A172 (cell line): Measurements from ENCODE around the gene ARHGAP21. TPM values are rescaled to one million over a fixed set of nuclear protein-coding genes. Genes with fewer than 3 reads are reported as not detected.

ENCODE experiments used
- DNase-seq: peaks from one replicate; pipeline ENCODE4 v3.0.0-alpha.2; 2015; ENCODE audit warnings: low spot score
- total RNA-seq: library from RNA; depleted of rRNA; stranded (reverse); fragments of >200 nt; shearing (Covaris generic); gene quantifications from 2 replicates; pipeline ENCODE4 v1.2.3, GENCODE V29; 2014

ARHGAP21 gene
- total RNA-seq, 1 experiment from 2014 or later: 45.4 TPM

DNA sequence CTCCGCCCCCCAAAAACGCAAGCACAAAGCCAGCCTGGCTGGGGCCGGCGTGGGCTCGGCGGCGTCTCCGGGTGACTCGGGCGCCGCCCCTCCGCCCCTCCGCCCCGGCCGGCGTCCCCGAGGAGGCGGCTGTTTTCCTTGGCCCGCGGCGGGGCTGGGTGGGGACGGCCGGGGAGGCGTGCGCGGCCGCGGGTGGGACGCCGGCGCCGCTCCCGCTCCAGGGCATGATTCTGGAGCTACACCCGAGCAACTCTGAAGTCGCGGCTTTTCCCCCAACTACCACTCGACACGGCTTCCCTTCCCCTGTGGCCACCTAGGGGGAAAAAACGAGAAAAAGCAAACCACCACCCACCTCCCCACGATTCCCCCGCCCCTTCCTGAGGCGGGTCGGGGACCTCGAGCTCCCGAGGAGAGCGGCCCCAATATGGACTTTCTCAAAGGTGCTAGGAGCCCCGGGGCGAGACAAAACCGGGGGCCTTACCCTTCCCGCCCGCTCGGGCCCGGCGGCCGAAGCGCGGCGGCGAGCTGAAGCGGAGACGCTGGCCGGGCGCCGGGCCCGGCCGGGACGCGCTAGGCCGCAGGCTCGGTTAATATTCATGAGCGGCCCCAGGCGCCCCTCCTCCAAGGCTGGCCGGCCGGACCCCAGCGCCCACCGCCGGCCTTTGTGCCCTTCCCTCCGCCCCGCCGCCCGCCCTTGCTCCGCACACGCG is 856 bp downstream of the ARHGAP21 start:
- DNase-seq: no peak

DNA sequence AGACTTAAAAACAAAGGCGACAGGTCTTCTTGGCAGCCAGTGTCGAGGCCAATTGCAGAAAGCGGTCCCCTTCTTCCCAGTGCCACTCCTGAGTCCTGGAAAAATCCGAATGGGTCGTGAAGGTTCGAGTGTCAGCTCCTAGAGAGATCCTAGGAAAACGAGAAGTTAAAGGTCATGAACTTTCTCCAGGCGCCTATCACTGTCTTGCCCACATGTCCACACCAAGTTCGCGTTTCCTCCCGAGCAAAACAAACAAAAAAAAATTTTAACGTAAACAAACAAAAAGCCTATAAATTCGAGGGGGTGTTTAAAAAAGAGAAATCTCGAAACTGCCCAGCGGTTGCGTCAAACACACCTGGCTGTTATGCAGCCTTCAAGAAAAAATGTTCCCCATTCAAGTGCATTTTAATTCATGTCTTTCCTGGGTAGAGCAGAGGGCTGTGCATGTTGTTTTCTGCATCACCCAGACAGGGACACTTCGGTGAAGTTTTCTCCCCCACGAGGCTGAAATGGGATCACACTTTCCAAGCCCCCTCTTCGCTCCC is 1.5 kb downstream of the ARHGAP21 start:
- DNase-seq: peak; percentile 18

DNA sequence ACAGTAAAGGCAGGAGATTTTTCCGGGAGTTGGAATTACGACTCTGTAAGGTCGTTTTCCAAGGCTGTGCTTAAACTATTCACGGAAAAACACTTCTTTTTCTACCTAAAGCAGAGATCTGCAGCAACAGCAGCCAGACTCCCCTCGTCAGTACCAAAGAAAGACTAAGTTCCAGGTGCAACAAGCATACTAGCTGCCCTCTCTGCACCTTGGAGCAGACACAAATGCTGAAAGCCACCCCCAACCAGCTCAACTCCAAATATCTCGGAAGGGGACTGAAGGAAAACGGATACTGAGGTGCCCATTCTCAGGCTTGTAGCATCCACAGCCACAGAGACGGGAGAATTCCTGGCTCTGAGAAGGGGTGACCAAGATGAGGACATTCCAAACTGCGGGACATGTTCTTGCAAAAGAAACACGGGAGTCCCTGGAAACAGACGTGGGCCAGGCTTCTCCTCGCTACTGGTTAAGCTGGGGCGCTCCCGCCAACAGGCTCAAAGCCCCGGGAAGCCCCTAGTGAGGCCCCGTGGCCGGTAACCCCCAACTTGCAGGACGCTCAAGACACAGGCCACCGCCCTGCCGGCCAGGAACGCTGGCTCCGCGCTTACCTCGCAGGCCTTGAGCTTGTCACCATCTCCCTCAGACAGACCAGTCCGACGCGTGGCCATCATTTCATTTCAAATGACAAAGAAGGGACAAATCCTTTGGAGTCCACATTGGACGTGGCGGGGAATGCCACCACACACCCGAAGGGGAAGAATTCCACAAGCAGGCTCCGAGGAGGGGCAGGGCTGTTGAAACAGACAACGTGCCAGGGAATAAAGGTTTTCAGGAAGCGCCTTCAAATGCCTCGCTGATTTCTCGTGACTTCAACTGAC is 2.2 kb downstream of the ARHGAP21 start:
- no peak for DNase-seq

GRCh38 chr10:24720096-24720495 is 3.6 kb downstream of the ARHGAP21 start:
- DNase-seq: no peak

- DNase-seq: peak; percentile 53
These were observed 5.4 kb downstream of the ARHGAP21 start for GRCh38 chr10:24718031-24718855.

GRCh38 chr10:24716295-24716694 is 7.4 kb downstream of the ARHGAP21 start:
- DNase-seq: no peak

DNA sequence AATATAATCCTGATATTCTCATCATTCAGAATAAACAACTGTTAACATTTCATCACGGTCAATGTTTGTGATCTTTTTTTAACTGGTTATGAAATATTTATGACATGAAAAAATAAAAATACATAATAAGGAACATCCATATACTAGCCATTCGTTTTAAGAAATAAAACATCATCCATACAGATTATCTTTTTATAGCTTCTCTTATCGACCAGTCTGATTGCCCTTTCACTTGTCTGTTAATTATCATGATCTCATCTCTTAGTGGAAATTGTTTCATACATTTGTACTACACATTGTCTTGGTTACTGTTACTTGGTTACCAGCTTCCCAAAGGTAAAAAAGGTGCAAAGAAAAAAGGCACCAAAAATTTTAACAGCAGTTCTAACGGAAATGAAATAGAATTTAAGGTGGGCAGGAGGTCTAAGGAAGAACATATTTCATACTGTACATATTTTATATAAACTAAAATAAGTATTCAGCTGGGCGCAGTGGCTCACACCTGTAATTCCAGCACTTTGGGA is 8.4 kb downstream of the ARHGAP21 start:
- DNase-seq: no peak

DNA sequence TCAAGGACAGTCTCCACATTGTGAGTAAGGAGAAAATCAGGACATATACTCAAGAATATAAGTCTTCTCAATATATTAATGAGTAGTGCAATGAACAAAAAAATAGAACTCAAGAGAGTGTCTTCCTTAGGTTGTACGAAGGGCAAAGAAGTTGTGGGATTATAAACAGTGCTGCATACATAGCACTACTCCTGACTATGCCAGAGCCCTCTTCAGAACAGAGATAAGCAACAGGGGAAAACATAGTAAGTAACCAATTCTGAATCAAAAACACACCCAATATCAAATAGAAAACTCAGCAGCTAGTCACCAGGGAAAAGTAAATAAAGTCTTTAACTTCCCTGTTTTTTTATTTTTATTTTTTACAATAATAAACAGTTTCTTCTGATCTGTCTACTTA is 10.6 kb downstream of the ARHGAP21 start:
- DNase-seq: no peak

DNA sequence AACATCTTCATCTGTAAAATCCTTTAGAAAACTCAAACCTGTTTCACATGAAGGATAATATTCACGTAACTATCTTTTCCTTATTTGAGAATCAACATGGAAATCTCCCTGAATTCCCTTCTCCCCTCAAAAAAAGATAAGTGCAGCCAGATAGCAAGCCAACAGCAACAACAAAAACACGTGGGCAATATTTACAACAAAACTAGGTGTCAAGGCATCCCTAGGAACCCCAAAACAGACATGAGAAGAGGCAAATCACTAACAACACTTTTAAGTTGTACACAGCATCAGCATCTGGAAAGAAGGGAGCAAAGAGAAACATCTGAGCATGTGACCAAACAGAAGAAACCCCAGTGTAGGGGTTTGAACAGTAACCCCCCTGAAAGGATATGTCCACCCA is 12.2 kb downstream of the ARHGAP21 start:
- no peak for DNase-seq

DNA sequence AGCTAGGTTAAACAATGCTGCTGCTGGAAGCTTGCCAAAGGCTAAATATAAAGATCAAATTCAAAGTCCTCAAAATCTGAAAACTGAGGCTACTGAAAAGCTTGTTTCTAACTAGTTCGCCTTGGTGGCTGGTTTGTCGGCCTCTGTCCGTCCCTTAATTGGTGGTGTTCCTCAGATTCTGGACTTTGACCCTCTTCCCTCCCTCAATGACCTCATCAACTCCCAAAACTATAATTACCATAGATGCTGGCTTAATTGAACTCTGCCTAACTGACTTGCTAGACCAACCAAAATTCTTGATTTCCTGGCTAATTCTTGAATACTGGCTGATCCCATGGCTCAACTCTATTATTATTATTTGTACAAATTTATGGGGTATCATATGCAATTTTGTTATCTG is 15.6 kb downstream of the ARHGAP21 start:
- no peak for DNase-seq

DNA sequence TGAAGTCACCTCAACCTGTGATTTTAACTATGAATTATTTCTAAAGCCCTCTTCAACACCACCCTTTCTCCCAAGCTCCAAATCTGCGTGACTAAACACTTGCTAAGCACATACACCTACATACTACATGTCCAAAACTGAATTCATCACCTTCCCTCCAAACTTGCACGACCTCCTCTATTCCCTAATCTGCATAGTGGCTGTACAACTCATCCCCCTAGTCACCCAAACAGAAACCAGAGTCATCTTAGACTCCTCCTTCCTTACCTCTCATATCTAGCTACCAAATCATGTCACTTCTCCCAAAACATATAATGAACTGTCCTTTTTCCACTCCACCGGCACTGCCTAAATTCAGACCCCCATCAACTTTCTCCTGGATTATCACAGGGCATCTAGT is 16.2 kb downstream of the ARHGAP21 start:
- DNase-seq: no peak

DNA sequence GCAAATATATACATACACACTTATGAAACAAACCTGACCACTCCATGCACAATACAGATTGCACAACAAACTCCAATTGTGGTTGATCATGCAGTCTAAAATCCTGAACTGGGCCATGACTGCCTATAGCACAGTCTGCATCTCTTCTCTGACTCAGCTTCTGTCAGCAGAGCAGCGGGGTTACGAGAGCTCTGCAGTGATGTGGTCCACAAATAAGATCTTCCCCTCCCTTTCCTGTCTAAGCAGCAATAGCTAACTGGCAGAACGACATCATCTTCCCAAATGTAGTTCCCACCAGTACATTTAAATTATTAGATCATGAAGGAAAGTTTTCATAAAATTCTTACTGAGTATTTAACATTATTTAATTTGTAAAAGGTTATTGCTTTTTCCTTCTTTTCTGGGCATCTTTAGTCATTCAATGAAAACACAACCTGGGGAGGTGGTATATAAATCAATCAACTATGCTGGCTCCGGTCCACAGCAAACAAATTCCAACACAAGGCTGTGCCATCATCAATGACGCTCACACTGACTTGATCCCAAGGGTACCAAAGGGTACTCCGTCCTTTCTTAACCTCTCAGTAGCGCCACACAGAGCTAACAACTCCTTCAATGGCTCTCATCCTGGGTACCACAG is 17.1 kb downstream of the ARHGAP21 start:
- peak; percentile 87 for DNase-seq

DNA sequence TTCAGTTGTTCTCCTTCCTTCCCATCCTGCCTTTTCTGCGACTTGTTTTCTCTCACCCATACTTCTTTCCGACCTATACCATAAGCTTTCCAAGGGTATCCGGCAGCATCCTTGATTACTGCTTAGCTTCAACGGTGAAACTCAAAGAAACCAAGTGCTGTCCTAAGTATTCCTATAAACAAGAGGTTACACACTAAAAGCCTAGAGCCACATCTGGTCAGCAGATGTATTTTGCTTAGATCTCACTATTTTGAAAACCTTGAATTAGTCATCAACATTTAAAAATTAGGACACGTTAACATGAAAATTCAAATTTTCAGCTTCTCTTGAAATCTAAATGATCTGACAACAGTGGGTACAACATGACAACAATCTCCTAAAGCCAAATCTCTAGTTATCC is 20.0 kb downstream of the ARHGAP21 start:
- DNase-seq: no peak

- DNase-seq: no peak
These were observed 22.2 kb downstream of the ARHGAP21 start for GRCh38 chr10:24701447-24701846.

- DNase-seq: no peak
These were observed 22.7 kb downstream of the ARHGAP21 start for GRCh38 chr10:24700948-24701347.

GRCh38 chr10:24698270-24698669 is 25.4 kb downstream of the ARHGAP21 start:
- no peak for DNase-seq

DNA sequence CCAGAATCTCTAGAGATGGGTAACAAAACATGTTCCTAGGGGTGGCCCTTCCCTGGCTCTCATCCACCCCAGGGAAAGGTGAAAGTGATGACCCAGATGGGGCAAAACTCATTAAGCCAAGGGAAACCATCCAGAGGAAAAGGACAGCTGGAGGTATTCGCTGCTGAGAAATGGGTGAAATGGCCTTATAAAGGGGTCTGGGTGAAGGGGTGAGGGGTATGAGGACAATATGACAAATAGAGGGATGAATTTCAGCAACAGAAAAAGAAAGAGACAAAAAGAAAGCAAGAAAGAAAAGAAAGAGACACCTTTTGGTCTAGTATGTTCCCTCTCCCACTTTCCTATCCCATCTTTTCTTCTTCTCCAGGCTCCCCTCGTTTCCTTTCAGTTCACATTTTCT is 26.6 kb downstream of the ARHGAP21 start:
- no peak for DNase-seq

GRCh38 chr10:24695452-24695851 is 28.2 kb downstream of the ARHGAP21 start:
- no peak for DNase-seq

GRCh38 chr10:24694086-24694485 is 29.6 kb downstream of the ARHGAP21 start:
- DNase-seq: no peak

- no peak for DNase-seq
These were observed 32.6 kb downstream of the ARHGAP21 start for GRCh38 chr10:24690961-24691512.
